Fibroblast of lung (primary cell): ENCODE measurements around the gene HNRNPA2B1. TPM values are rescaled to one million over a fixed set of nuclear protein-coding genes. Genes with fewer than 3 reads are reported as not detected.

ENCODE experiments used
- DNase-seq, 2 donors: peaks; one replicate each; pipeline versions ENCODE4 v3.0.0 to v3.0.0-alpha.2; 2010; ENCODE audit warnings: low read depth in 2 of 2
- H2AFZ ChIP-seq: 2 replicates; pipeline ENCODE4 v1.5.1; 2012; ENCODE audit warnings: low read length, control low read depth, inconsistent platforms
- H3K27ac ChIP-seq: 2 replicates; pipeline ENCODE4 v1.5.1; 2011; ENCODE audit warnings: low read length, control low read depth; ENCODE audit not compliant: insufficient read depth
- H3K27me3 ChIP-seq: 2 replicates; pipeline ENCODE4 v1.5.1; 2011; ENCODE audit warnings: mild to moderate bottlenecking, low read length; ENCODE audit not compliant: control insufficient read depth, insufficient read depth
- H3K36me3 ChIP-seq: 2 replicates; pipeline ENCODE4 v1.5.1; 2011; ENCODE audit warnings: low read length; ENCODE audit not compliant: control insufficient read depth, insufficient read depth
- H3K4me1 ChIP-seq: 2 replicates; pipeline ENCODE4 v1.5.1; 2011; ENCODE audit warnings: low read length; ENCODE audit not compliant: control insufficient read depth, insufficient read depth; ENCODE audit errors: extremely low read depth
- H3K4me2 ChIP-seq: 2 replicates; pipeline ENCODE4 v1.5.1; 2011; ENCODE audit warnings: low read length, control low read depth; ENCODE audit not compliant: insufficient read depth; ENCODE audit errors: extremely low read depth
- H3K4me3 ChIP-seq, 4 experiments: fragments of 200-600 bp in 1 of 4; sonication (generic) in 1 of 4; replicated peaks in 1 of 4; 2 replicates each; pipeline ENCODE4 v1.5.1; 2011 to 2016; ENCODE audit warnings: low read length in 4 of 4, low read depth in 3 of 4, mild to moderate bottlenecking in 3 of 4, control low read depth in 2 of 4, inconsistent platforms in 1 of 4, mixed read lengths in 1 of 4; ENCODE audit not compliant: insufficient read depth in 1 of 4; ENCODE audit errors: control extremely low read depth in 1 of 4
- H3K79me2 ChIP-seq: 2 replicates; pipeline ENCODE4 v1.5.1; 2012; ENCODE audit warnings: mild to moderate bottlenecking, low read length, inconsistent platforms; ENCODE audit not compliant: control insufficient read depth, insufficient read depth
- H3K9ac ChIP-seq: 2 replicates; pipeline ENCODE4 v1.5.1; 2011; ENCODE audit warnings: mild to moderate bottlenecking, low read length, control low read depth; ENCODE audit not compliant: insufficient read depth
- H3K9me3 ChIP-seq: 2 replicates; pipeline ENCODE4 v1.5.1; 2012; ENCODE audit warnings: low read depth, low read length; ENCODE audit not compliant: control insufficient read depth, insufficient read depth
- H4K20me1 ChIP-seq: 2 replicates; pipeline ENCODE4 v1.5.1; 2011; ENCODE audit warnings: low read length; ENCODE audit not compliant: control insufficient read depth, insufficient read depth; ENCODE audit errors: extremely low read depth
- CTCF ChIP-seq, 2 donors: IDR thresholded peaks in 1 of 2; conservative IDR thresholded peaks in 1 of 2; 1 replicate in 1 of 2; 2 replicates in 1 of 2; pipeline ENCODE4 v1.5.1; 2011 to 2012; ENCODE audit warnings: low read length in 2 of 2, control low read depth in 1 of 2, inconsistent platforms in 1 of 2, low read depth in 1 of 2, mild to moderate bottlenecking in 1 of 2
- EZH2 ChIP-seq: IDR thresholded peaks from 2 replicates; pipeline ENCODE4 v1.5.1; 2012; ENCODE audit warnings: low read length, control low read depth, mild to moderate bottlenecking; ENCODE audit errors: missing control alignments
- polyA plus RNA-seq, 2 donors: library from polyadenylated mRNA; depleted of rRNA in 1 of 2; stranded (reverse) in 1 of 2; unstranded in 1 of 2; fragments of >200 nt; gene quantifications; 2 replicates each; pipeline ENCODE4 v1.2.1, GENCODE V29; 2011 to 2012; ENCODE audit warnings: missing spikeins in 1 of 2
- total RNA-seq: library from RNA; depleted of rRNA; stranded (reverse); fragments of >200 nt; gene quantifications from 2 replicates; pipeline ENCODE4 v1.2.1, GENCODE V29; 2014

The HNRNPA2B1 gene
- total and polyA plus RNA-seq, 2 donors (not counting 1 experiment from before 2014, with no cell fraction given), result 82.1 to 428 TPM

- Histone ChIP-seq H3K9ac (no peak overlapping the region), H2AFZ (no peak overlapping the region), H4K20me1 (peaks cover 4% of the 10 kb centered on the region), H3K27ac (no peak overlapping the region), H3K36me3 (peaks cover 7% of the 10 kb centered on the region), H3K9me3 (no peaks in the 10 kb centered on the region), H3K4me1 (no peaks in the 10 kb centered on the region), H3K4me2 (peak overlapping the region; percentile 87), H3K27me3 (no peaks in the 10 kb centered on the region), H3K4me3 (peak overlapping the region; percentile 51 to 99 (median 79)), H3K79me2 (peaks cover 87% of the 10 kb centered on the region)
- TF ChIP-seq EZH2 (no peak), CTCF (conservative IDR thresholded peaks at IDR 0.05 in 1 of 2, IDR thresholded peaks at IDR 0.05 in 1 of 2; ENCODE audit: low read depth in 1 of 2, low read length in 2 of 2) (no peak)
- DNase-seq, result no peak
These were observed 2.5 kb upstream of the HNRNPA2B1 start for GRCh38 chr7:26203016-26203415.

DNA sequence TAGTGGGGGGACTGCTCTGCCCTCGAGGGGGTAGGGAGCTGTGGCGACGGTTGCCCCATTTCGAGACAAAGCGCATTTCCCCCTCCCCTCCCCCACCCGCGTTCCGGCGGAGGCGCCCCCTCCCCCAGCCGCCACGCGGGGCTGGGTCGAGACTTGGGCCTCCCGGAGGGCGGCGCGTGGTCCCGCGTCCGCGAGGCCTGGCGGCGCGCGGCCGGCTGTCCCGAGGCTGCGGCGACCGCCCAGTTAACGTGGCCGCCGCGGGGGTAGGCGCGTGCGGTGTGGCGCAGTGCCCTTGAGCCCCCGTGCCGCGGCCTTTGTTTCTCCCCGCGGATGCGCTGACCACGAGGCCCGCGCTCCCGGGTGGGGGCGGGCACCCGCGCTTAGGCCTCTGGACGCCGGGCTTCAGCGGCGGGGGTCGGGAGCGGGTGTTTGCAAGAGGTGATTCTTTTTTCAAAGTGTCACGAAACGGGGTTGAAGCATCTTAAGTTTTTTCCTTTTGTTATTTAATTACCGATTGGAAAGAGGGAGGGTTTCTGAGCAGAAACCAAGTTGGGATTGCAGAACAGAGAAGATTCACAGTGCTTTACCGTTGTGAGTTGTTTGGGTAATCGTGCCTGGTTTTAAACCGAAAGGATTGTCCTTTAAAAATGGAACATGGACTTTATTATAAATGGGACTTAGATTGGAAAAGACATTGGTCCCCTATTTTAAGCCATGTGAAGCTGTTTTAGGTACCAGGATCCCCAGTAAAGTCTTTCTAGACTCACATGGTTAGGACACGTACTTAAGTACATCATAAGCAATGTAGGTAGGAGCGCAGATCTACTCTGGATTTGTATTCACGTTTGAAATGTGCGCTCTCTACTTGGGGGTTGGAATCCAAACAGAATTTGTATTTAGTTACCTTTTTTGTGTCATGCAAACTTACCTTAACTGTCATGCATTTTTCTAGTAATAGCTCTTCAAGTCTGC is 1.8 kb upstream of the HNRNPA2B1 start:
- DNase-seq, result peak in 1 of 2 donors; percentile 29
- Histone ChIP-seq H3K4me1 (peaks cover 2% of the 10 kb centered on the region), H2AFZ (no peak overlapping the region), H3K27me3 (no peaks in the 10 kb centered on the region), H3K79me2 (peaks cover 90% of the 10 kb centered on the region), H3K9me3 (no peaks in the 10 kb centered on the region), H4K20me1 (peaks cover 6% of the 10 kb centered on the region), H3K27ac (peak overlapping the region; percentile 92), H3K4me3 (peak overlapping the region; percentile 51 to 99 (median 79)), H3K9ac (peak overlapping the region; percentile 93), H3K36me3 (peaks cover 6% of the 10 kb centered on the region), H3K4me2 (peak overlapping the region; percentile 87)
- no peak for TF ChIP-seq CTCF (conservative IDR thresholded peaks at IDR 0.05 in 1 of 2, IDR thresholded peaks at IDR 0.05 in 1 of 2; ENCODE audit: low read depth in 1 of 2, low read length in 2 of 2)
- TF ChIP-seq EZH2, result no peak

DNA sequence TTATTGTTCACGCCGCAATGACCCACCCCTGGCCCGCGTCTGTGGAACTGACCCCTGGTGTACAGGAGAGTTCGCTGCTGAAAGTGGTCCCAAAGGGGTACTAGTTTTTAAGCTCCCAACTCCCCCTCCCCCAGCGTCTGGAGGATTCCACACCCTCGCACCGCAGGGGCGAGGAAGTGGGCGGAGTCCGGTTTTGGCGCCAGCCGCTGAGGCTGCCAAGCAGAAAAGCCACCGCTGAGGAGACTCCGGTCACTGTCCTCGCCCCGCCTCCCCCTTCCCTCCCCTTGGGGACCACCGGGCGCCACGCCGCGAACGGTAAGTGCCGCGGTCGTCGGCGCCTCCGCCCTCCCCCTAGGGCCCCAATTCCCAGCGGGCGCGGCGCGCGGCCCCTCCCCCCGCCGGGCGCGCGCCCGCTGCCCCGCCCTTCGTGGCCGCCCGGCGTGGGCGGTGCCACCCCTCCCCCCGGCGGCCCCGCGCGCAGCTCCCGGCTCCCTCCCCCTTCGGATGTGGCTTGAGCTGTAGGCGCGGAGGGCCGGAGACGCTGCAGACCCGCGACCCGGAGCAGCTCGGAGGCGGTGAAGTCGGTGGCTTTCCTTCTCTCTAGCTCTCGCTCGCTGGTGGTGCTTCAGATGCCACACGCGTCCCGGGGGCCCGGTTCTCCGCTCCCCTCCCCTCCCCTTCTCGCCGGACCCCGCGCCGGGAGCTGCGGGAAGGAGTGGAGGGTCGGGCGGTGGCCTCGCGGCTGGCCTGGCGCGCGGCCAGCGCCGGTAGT is 887 bp upstream of the HNRNPA2B1 start, which contains the start of gene CBX3:
Gene CBX3 (plus strand): TSS at position 499 of the 772 bp plus-strand sequence. CDS start 1,254 bp downstream, outside the sequence.
- TF ChIP-seq EZH2 (no peak), CTCF (conservative IDR thresholded peaks at IDR 0.05 in 1 of 2, IDR thresholded peaks at IDR 0.05 in 1 of 2; ENCODE audit: low read depth in 1 of 2, low read length in 2 of 2) (no peak)
- DNase-seq, result peak; percentile 71 to 76
- Histone ChIP-seq H3K79me2 (peaks cover 90% of the 10 kb centered on the region), H3K4me1 (peaks cover 7% of the 10 kb centered on the region), H3K27me3 (no peaks in the 10 kb centered on the region), H2AFZ (peak within 1 kb of the TSS; percentile 42), H3K4me2 (peak within 1 kb of the TSS; percentile 87), H3K4me3 (peak within 1 kb of the TSS; percentile 87 to 99 (median 97)), H4K20me1 (peaks cover 10% of the 10 kb centered on the region), H3K9ac (peak within 1 kb of the TSS; percentile 93), H3K9me3 (no peaks in the 10 kb centered on the region), H3K27ac (peak within 1 kb of the TSS; percentile 98), H3K36me3 (peaks cover 2% of the 10 kb centered on the region)
